NCI-H82 treated with DMSO at 0.1 percent for 48 hours (cell line): ENCODE data around the gene DISP2.

Source experiments
- DNase-seq: peaks from one replicate; lab custom pipeline; 2025; ENCODE audit not compliant: unreplicated experiment; lab: John Stamatoyannopoulos, UW

The DISP2 gene

GRCh38 chr15:40382580-40383456, 24.8 kb downstream of the DISP2 start, which contains the start of gene KNSTRN:
Gene KNSTRN, plus strand, starts transcription at chr15:40382721. Its CDS starts 115 bp downstream, at chr15:40382836.
- DNase-seq, result peak; percentile 89

DNA sequence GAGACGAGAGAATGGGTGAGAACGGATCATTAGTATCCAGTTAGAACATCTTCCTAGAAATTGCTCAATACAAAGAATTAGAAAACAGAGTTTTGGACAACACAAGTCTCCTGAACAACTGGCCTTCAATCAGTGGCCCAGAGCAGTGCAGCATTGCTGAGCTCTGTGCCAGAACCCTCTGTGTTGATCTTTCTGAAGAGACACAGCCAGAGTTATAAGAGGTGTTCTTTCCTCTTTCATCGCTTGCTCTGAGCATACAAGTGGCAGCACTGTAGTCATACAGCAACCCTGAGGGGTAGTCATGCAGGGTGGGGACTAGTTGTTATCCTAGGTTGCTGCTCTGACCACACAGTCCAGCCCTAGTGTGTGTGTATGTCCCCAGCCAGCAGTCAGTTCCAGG, 28.5 kb downstream of the DISP2 start:
- no peak for DNase-seq

- DNase-seq, result no peak
Observed at GRCh38 chr15:40388941-40389823, 31.2 kb downstream of the DISP2 start.

DNA sequence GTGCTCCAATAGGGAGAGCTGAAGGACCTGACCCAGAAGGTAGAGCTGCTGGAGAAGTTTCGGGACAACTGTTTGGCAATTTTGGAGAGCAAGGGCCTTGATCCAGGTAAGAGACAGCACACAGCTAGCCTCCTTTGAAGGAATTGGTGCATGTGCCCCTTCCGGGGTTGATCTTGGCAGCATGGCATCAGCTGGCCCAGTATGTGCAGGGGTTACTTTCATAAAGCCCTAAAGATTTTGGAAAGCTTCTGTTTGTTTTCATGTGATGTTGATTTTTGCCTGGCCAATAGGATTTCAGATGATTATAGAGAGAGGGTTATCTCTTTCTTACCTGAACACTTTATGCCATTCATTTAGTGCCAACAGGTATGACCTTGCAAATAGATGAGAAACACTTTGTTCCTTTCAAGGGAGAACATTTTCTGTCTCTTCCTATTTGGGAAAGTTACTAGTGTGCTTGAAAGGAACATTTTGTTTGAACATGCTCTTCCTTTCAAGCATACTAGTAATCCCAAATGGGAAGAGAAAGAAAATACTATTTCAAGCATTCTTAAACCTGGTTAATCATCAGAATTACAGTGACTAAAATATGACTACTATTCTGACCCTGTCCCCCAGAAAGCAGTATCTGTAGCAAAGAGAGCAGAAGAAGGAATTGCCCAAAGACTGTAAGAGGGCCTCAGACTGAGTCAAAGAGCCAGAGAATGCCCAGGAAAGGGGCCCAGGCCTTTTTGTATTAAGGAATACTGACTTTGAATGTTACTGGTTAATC, 32.0 kb downstream of the DISP2 start:
- no peak for DNase-seq

DNA sequence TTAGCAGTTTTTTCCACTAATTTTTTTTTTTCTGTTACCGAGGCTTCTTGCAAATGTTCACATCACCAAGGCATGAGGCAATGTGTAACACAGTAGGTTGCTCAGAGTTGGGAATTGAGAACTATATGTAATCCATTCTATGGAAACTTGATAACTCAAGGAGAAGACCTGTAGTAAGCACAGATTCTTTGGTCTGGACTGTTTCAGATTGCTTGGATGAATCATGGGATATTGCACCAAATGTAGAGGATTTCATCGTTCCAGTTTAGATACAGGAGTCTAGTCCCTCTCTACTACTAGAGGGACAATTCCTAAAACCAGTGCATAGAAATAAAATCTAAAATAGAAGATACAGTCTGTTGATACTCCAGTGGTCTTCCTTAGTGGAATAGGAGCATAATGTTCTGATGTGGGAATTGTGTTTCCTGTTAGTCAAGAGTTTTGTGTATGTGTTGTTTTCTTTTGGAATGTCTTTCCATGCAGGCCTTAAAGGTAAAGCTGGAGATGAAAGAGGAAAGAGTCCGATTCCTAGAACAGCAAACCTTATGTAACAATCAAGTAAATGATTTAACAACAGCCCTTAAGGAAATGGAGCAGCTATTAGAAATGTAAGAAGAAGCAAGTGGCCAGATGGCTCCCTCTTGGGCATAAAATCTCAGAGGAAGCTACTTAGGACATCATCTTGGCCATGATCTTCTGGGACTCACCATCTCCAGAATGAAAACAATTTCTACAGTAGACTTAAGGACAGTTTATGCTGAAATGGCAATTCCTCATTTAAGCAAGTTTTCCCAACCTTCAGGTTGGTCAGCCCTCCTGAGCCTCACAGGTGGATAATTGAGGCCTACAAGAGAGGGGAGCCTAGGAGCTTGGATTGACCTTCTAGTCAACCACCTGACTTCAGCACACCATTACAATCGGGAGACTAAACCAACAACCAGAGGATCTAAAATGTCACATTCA, 35.2 kb downstream of the DISP2 start:
- DNase-seq, result no peak

DNA sequence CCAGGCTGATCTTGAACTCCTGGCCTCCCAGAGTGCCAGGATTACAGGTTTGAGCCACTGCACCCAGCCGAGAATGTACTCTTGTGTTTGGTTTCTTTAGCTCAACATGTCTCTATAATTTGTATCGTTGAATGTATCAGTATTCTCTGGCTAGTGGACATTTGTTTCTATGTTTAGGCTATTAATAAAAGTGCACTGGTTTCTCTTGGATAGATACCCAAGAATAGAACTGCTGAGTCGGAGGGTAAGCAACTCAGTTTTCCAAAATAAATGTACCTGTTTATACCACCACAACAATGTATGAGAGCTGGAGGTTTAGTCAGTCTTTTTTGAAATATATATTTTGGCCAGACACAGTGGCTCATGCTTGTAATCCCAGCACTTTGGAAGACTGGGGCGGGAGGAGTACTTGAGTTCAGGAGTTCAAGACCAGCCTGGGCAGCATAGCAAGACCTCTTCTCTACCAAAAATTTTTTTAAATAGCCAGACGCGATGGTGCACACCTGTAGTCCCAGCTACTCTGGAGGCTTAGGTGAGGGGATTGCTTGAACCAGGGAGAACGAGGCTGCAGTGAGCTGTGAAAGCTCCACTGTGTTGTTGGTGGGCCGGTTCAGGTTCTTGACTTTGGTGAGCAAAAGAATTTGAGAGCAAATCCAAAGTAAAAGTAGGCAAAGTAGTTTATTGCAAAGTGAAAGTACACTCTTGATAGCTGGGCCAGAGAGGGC, 39.8 kb downstream of the DISP2 start:
- DNase-seq, result no peak

- no peak for DNase-seq
Observed at GRCh38 chr15:40398413-40398873, 40.4 kb downstream of the DISP2 start.

- DNase-seq, result no peak
Observed at GRCh38 chr15:40399370-40399769, 41.4 kb downstream of the DISP2 start.

DNA sequence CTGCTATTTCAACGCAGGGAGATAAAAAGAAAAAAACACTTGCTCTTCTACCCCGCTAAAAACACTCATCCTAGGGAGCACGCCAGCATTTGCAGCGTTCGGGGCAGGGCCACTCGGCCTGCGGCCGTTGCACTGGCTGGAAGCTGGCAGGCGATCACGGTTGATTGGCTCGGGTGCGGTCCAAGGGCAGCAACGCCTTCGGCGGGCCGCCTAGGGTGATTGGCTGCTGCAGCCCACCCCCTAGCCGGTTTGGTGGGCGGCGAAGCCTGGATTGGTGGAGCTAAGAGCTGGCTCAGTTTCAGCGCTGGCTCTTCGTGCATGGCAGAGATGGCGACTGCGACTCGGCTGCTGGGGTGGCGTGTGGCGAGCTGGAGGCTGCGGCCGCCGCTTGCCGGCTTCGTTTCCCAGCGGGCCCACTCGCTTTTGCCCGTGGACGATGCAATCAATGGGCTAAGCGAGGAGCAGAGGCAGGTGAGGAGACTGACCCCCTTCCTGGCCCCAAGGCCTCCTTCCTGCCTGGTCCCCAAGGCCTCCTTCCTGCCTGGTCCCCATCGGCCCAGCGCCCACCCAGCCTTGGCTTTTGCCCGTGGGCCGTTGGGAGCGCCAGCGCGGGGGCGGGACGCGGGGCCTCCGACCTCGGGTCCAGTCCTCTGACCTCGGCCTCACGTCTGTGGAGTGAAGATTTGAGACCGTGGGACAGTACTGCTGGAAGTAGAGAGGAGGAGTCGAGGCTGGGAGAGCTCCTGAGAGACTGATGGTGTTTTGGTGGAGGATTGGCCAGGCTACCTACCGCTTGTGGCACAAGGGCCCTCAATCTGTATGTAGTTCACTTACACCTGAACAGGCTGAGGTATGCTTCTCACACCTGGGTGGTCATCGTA, 47.7 kb downstream of the DISP2 start, which contains the start of gene IVD:
TSS of gene IVD (plus strand) at position 295 of the 881 bp plus-strand sequence. CDS start at position 328, 33 bp downstream.
- DNase-seq, result peak; percentile 76

GRCh38 chr15:40407330-40407990, 49.4 kb downstream of the DISP2 start:
- no peak for DNase-seq

GRCh38 chr15:40409366-40409765, 51.3 kb downstream of the DISP2 start:
- DNase-seq, result no peak

GRCh38 chr15:40410476-40410875, 52.5 kb downstream of the DISP2 start:
- no peak for DNase-seq

GRCh38 chr15:40412095-40412759, 54.2 kb downstream of the DISP2 start:
- DNase-seq, result no peak

DNA sequence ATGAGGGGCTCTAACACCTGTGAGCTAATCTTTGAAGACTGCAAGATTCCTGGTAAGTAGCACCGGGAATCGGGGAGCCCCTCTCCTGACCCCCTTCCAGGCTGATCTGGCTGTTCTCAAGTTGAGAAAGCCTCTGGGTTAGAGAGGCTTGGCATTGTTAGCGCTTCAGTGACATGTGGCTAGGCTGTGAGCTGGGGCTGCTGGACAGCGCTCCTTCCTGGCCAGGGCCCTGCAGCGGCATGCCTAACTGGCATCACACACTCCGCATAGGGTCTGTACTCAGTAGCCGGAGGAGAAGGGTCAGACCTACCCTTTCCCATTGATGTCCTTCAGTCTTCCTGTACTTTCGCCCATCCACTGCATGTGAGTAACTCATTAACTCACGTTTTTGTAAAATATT, 55.0 kb downstream of the DISP2 start:
- no peak for DNase-seq

DNA sequence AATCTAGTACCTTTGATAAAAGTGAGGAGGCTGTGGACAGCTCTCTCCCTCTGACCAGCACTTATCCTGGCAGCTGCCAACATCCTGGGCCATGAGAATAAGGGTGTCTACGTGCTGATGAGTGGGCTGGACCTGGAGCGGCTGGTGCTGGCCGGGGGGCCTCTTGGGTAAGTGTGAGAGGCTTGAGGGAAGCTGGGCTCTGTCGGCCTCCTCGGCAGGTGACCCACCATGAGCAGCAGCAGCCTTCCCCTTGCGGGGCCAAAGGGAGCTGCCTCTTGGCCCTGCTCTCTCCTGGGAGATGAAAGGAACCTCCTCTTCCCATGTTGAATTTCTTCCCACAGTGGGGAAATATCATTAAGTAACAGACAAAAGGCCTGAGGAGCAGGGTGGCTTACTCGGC, 56.8 kb downstream of the DISP2 start:
- DNase-seq, result no peak

DNA sequence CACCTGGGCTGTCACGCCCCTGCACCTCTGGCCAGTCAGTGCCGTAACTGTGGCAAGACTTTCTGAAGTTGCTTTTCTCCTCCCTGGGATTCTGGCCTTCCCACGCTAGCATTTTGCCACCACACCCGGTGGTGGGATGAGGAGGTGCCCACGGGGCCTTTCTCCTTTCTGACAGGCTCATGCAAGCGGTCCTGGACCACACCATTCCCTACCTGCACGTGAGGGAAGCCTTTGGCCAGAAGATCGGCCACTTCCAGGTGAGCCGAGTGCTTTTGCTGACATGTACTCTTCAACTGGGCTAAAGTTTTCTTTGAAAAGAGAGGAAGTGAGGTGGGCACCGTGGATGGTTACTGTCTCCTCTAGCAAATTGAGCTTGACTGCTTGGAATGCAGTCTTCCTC, 57.2 kb downstream of the DISP2 start:
- DNase-seq, result no peak

- no peak for DNase-seq
Observed at GRCh38 chr15:40416056-40416455, 58.0 kb downstream of the DISP2 start.
